ENCODE measurements around the gene ANKFN1.

The ANKFN1 gene

DNA sequence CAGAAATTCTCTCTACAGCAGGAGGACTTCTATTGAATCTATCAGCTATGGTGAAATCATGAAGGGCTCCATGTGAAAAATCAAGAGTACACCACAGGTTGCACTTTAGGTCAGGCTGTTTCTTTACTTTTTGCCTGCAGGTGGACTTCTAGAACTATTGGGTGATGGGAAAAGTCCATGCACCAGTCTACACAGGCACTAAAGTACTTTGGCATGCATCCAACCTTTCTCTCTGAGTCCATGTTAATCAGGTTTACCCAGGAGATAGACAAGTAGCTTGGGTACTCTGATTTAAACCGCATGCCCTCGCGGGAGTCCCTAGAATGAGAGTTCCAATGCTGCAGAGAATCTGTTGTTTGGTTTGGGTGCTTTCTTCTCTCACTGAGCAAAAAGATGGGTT, 9.1 kb upstream of the ANKFN1 start:
- no peaks in the 10 kb centered on the region for H3K9me3 ChIP-seq (ENCODE audit: control insufficient read depth, low read length)
- H3K36me3 ChIP-seq (ENCODE audit: control insufficient read depth, insufficient read depth, low read length): no peaks in the 10 kb centered on the region
- no peak overlapping the region for H3K4me3 ChIP-seq (ENCODE audit: insufficient read depth, low read depth, low read length, poor library complexity, severe bottlenecking)
- H3K27ac ChIP-seq (ENCODE audit: insufficient read depth, low read length, poor library complexity, severe bottlenecking): no peak overlapping the region
- H3K4me1 ChIP-seq (ENCODE audit: control insufficient read depth, insufficient read depth, low read length, poor library complexity, severe bottlenecking): no peaks in the 10 kb centered on the region
- no peaks in the 10 kb centered on the region for H3K27me3 ChIP-seq (replicated peaks; ENCODE audit: control insufficient read depth, insufficient read depth, low read length, poor library complexity, severe bottlenecking)
- no peak for DNase-seq

DNA sequence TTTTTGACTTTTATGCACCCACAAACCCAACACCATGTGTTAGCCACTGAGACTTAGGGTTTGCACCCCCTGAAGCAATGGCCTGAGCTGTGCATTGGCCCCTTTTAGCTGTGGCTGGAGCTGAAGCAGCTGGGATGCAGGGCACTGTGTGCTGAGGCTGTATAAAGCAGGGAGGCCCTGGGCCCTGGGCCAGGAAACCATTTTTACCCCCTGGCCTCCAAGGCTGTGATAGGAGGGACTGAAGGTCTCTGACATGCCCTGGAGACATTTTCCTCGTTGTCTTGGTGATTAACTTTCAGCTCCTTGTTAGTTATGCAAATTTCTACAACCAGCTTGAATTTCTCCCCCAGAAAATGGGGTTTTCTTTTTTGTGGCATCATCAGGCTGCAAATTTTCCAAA, 6.7 kb upstream of the ANKFN1 start:
- no peak for DNase-seq

DNA sequence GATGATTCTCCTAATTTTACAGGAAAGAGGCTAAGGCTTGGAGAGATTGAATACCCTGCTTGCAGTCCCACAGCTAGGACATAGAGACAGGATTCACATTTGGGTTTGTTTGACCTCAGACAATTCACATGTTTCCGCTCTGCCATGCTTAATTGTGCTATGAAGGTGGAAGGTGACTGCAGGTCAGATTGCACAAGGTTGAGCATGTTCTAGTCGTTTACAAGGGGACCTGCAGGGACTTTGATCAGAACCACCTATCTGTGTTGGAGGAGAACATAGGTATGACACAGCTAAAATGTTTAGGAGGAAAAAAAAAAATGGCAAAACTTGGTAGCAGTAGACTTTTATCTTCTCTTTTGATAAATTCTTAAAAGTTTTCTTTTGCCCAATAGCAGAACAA, 4.9 kb upstream of the ANKFN1 start:
- no peak for DNase-seq
- no peak overlapping the region for H3K27ac ChIP-seq (ENCODE audit: insufficient read depth, low read length, poor library complexity, severe bottlenecking)
- H3K9me3 ChIP-seq (ENCODE audit: control insufficient read depth, low read length): no peaks in the 10 kb centered on the region
- H3K4me1 ChIP-seq (ENCODE audit: control insufficient read depth, insufficient read depth, low read length, poor library complexity, severe bottlenecking): no peaks in the 10 kb centered on the region
- no peak overlapping the region for H3K4me3 ChIP-seq (ENCODE audit: insufficient read depth, low read depth, low read length, poor library complexity, severe bottlenecking)
- no peaks in the 10 kb centered on the region for H3K36me3 ChIP-seq (ENCODE audit: control insufficient read depth, insufficient read depth, low read length)
- H3K27me3 ChIP-seq (replicated peaks; ENCODE audit: control insufficient read depth, insufficient read depth, low read length, poor library complexity, severe bottlenecking): no peaks in the 10 kb centered on the region

More for the DNA sequence above, 6.7 kb upstream of the ANKFN1 start:
- H3K4me1 ChIP-seq (ENCODE audit: control insufficient read depth, insufficient read depth, low read length, poor library complexity, severe bottlenecking): no peaks in the 10 kb centered on the region
- no peaks in the 10 kb centered on the region for H3K36me3 ChIP-seq (ENCODE audit: control insufficient read depth, insufficient read depth, low read length)
- H3K27me3 ChIP-seq (replicated peaks; ENCODE audit: control insufficient read depth, insufficient read depth, low read length, poor library complexity, severe bottlenecking): no peaks in the 10 kb centered on the region
- no peak overlapping the region for H3K27ac ChIP-seq (ENCODE audit: insufficient read depth, low read length, poor library complexity, severe bottlenecking)
- H3K9me3 ChIP-seq (ENCODE audit: control insufficient read depth, low read length): no peaks in the 10 kb centered on the region
- no peak overlapping the region for H3K4me3 ChIP-seq (ENCODE audit: insufficient read depth, low read depth, low read length, poor library complexity, severe bottlenecking)

DNA sequence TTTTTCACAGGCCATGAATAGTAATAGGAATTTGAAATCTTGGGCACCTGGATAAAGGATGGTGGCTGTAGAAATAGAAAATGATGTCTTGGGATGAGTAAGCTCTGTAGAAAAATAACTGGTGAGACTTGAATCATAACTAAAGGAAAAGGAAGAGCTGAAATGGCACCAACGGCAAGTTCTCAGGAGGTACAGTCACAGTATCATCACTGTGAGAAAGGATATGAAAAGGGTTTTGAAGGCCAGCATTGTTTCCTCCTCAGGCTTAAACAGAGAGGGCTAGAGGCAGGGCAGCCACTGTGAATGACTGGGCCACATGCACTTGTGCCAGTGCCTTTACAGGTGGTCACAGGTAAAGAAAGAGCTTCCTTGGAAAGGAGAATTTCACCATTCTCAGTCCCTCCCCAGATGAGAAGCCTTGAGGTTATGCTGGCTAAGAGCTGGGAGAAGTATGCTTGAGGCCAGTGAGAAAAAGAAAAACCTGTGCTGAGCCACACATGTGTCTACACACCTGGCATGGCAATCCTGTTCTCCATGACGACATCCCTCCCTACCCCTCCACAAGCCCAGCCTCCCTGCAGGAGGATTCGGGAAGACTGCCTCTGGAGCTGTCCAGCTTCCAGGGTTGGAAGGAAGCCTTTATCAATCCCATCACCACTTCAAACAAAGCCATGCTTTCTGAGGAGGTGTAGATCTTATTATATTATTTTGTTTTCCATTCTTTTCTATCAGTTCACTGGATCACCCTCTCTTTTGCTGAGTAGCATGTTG, 3.8 kb upstream of the ANKFN1 start:
- Histone ChIP-seq H3K27me3 (replicated peaks; ENCODE audit: control insufficient read depth, insufficient read depth, low read length, poor library complexity, severe bottlenecking) (no peaks in the 10 kb centered on the region), H3K4me3 (ENCODE audit: insufficient read depth, low read depth, low read length, poor library complexity, severe bottlenecking) (no peak overlapping the region), H3K4me1 (ENCODE audit: control insufficient read depth, insufficient read depth, low read length, poor library complexity, severe bottlenecking) (no peaks in the 10 kb centered on the region), H3K36me3 (ENCODE audit: control insufficient read depth, insufficient read depth, low read length) (no peaks in the 10 kb centered on the region), H3K9me3 (ENCODE audit: control insufficient read depth, low read length) (no peaks in the 10 kb centered on the region), H3K27ac (ENCODE audit: insufficient read depth, low read length, poor library complexity, severe bottlenecking) (no peak overlapping the region)
- no peak for DNase-seq

DNA sequence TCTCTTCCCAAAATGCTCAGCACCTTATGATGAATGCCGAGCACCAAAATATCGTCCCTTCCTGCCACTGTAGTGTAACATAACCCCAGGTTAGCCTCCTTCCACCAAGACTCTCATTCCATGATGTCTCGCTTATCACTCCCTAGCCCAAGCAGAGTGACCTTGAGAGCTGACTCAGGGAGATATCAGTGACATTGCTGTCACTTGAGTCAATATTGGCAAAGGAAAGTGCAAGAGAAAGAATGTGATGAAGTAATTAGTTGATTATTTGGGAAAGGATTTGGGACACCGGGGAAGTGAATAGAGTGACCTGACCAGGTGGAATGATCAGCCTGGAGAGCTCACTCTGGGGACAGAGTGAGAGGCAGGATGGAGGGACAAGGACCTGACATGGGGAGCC, 2.6 kb upstream of the ANKFN1 start:
- DNase-seq: no peak
- Histone ChIP-seq H3K27ac (ENCODE audit: insufficient read depth, low read length, poor library complexity, severe bottlenecking) (no peak overlapping the region), H3K27me3 (replicated peaks; ENCODE audit: control insufficient read depth, insufficient read depth, low read length, poor library complexity, severe bottlenecking) (no peaks in the 10 kb centered on the region), H3K36me3 (ENCODE audit: control insufficient read depth, insufficient read depth, low read length) (no peaks in the 10 kb centered on the region), H3K4me1 (ENCODE audit: control insufficient read depth, insufficient read depth, low read length, poor library complexity, severe bottlenecking) (no peaks in the 10 kb centered on the region), H3K4me3 (ENCODE audit: insufficient read depth, low read depth, low read length, poor library complexity, severe bottlenecking) (no peak overlapping the region), H3K9me3 (ENCODE audit: control insufficient read depth, low read length) (no peaks in the 10 kb centered on the region)

DNA sequence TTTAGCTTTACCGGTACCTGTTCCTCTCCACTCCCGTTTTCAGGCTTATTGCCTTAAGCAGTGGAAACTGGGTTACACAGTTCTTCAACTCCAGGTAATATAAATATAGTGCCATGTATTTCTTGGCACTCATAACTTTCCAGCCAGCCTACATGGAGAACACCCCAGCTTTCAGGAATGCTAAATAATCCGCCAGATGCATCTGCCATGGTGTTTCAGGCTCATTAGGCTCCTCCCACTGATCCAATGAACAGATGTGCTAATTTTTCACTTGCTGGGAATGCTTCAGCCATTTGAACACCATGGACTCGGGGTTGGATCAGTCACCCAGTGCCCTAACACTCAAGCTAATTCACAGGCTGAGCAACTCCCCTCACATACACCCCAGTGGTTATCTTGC, 4.6 kb downstream of the ANKFN1 start:
- Histone ChIP-seq H3K9me3 (ENCODE audit: control insufficient read depth, low read length) (no peaks in the 10 kb centered on the region), H3K27ac (ENCODE audit: insufficient read depth, low read length, poor library complexity, severe bottlenecking) (no peak overlapping the region), H3K4me3 (ENCODE audit: insufficient read depth, low read depth, low read length, poor library complexity, severe bottlenecking) (no peak overlapping the region), H3K4me1 (ENCODE audit: control insufficient read depth, insufficient read depth, low read length, poor library complexity, severe bottlenecking) (no peaks in the 10 kb centered on the region), H3K36me3 (ENCODE audit: control insufficient read depth, insufficient read depth, low read length) (no peaks in the 10 kb centered on the region), H3K27me3 (replicated peaks; ENCODE audit: control insufficient read depth, insufficient read depth, low read length, poor library complexity, severe bottlenecking) (no peaks in the 10 kb centered on the region)
- DNase-seq: no peak

DNA sequence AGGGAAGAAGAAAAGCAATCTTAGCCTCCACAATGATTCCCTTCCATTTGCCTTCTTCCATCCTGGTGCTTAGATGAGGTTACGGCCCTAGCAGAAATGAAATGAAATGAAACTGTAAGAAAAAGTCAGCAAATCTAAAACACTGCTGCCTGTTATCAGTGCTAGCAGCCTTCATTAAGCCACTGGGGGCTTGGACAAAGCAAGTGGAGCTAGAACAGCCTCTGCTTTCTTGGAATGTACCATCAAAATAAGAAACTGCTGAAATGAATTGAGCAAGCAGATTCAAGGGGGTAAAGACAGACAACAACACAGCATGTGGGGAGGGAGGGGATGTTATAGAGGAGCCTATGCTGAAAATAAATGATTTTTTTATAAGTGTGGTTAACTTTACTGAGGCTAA, 5.1 kb downstream of the ANKFN1 start:
- Histone ChIP-seq H3K9me3 (ENCODE audit: control insufficient read depth, low read length) (no peaks in the 10 kb centered on the region), H3K4me3 (ENCODE audit: insufficient read depth, low read depth, low read length, poor library complexity, severe bottlenecking) (no peak overlapping the region), H3K36me3 (ENCODE audit: control insufficient read depth, insufficient read depth, low read length) (no peaks in the 10 kb centered on the region), H3K27ac (ENCODE audit: insufficient read depth, low read length, poor library complexity, severe bottlenecking) (no peak overlapping the region), H3K27me3 (replicated peaks; ENCODE audit: control insufficient read depth, insufficient read depth, low read length, poor library complexity, severe bottlenecking) (no peaks in the 10 kb centered on the region), H3K4me1 (ENCODE audit: control insufficient read depth, insufficient read depth, low read length, poor library complexity, severe bottlenecking) (no peaks in the 10 kb centered on the region)
- DNase-seq: no peak

DNA sequence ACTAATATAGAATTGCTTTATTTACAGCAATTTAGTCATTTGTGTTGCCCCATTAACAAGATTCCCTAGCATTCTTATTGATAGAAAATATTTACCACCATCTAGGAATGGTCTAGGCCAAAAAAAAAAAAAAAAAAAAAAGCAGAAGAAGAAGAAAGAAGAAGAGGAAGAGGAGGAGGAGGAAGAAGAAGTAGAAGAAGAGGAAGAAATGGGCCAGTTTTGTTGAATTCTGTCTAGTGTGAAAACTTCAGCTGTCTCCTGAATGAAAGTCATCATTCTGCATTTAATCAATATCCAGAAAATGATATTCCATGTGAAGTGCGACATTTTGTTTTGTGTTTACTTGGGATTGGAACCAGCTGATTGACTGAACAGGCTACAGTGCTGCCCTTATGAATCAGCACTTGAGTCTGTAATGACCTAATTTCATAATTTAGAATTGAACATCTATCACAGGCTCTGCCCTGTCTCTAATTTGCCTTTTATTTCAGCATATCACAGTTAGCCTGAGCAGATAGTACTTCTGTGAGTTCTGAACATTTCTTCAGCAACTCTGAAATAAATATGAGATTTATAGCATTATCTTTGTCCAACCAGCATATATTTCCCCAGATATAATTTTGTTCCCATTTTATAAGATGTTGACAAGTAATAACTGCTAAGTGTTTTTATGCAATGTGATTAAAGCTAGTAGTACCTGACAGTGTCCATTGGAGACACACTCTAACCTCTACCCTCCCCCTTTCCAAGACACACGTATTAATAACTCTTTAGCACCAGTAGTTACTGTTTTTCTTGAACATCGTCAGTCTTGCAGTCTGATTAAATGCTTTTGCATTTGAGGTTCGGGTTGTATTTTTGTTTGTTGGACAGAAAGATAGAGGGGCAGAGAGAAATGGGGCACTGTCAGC, 5.9 kb downstream of the ANKFN1 start:
- Histone ChIP-seq H3K27me3 (replicated peaks; ENCODE audit: control insufficient read depth, insufficient read depth, low read length, poor library complexity, severe bottlenecking) (no peaks in the 10 kb centered on the region), H3K4me1 (ENCODE audit: control insufficient read depth, insufficient read depth, low read length, poor library complexity, severe bottlenecking) (no peaks in the 10 kb centered on the region), H3K36me3 (ENCODE audit: control insufficient read depth, insufficient read depth, low read length) (no peaks in the 10 kb centered on the region), H3K4me3 (ENCODE audit: insufficient read depth, low read depth, low read length, poor library complexity, severe bottlenecking) (no peak overlapping the region), H3K27ac (ENCODE audit: insufficient read depth, low read length, poor library complexity, severe bottlenecking) (no peak overlapping the region), H3K9me3 (ENCODE audit: control insufficient read depth, low read length) (no peaks in the 10 kb centered on the region)
- no peak for DNase-seq

DNA sequence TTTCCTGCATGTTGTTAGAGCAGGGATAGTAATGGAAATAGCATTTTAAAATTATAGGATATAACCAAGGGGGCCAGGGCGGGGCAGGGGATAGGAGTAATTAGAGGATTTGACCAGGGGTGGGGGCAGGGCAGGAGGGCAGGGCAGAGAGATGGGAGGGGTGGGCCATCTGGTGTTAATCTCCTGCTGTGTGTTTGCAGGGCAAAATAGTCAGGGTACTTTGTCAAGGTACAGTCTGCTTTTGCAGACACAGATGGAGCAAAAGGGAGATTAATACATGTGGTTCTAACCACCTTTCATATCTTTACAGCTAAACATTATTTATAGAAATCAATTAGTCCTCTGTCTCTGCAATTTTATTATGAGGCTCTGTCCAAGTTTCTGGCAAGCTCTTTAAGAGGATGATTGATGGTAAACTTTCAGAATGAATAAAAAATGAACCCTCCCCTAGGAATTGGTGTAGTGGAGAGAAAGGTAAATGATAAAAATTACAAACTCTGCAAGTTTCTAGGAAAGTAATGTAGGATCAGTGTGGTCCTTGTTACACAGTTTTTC, 6.6 kb downstream of the ANKFN1 start:
- Histone ChIP-seq H3K4me3 (ENCODE audit: insufficient read depth, low read depth, low read length, poor library complexity, severe bottlenecking) (no peak overlapping the region), H3K9me3 (ENCODE audit: control insufficient read depth, low read length) (no peaks in the 10 kb centered on the region), H3K27me3 (replicated peaks; ENCODE audit: control insufficient read depth, insufficient read depth, low read length, poor library complexity, severe bottlenecking) (no peaks in the 10 kb centered on the region), H3K27ac (ENCODE audit: insufficient read depth, low read length, poor library complexity, severe bottlenecking) (no peak overlapping the region), H3K4me1 (ENCODE audit: control insufficient read depth, insufficient read depth, low read length, poor library complexity, severe bottlenecking) (no peaks in the 10 kb centered on the region), H3K36me3 (ENCODE audit: control insufficient read depth, insufficient read depth, low read length) (no peaks in the 10 kb centered on the region)
- DNase-seq: no peak

DNA sequence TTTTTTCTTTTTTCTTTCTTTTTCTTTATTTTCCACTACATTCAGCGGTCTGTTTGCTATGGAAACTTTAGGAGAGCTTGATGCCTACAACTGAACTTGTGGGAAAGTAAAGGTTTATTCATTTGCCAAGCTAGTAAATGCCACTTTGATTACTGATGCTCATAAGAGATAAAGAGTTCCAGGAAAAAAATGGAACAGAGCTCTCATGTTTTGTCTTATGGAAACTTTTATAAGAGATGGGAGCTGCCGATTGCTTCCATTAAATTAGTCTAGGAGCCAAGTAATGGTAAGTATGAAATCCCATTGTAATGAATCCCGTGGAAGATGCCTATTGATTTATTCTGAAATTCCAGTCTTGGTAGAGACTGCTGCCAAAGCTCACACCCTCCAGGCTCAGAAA, 7.1 kb downstream of the ANKFN1 start:
- no peaks in the 10 kb centered on the region for H3K4me1 ChIP-seq (ENCODE audit: control insufficient read depth, insufficient read depth, low read length, poor library complexity, severe bottlenecking)

More for the DNA sequence above, 7.1 kb downstream of the ANKFN1 start:
- no peak for DNase-seq
- H3K9me3 ChIP-seq (ENCODE audit: control insufficient read depth, low read length): no peaks in the 10 kb centered on the region
- no peak overlapping the region for H3K4me3 ChIP-seq (ENCODE audit: insufficient read depth, low read depth, low read length, poor library complexity, severe bottlenecking)
- H3K27ac ChIP-seq (ENCODE audit: insufficient read depth, low read length, poor library complexity, severe bottlenecking): no peak overlapping the region
- no peaks in the 10 kb centered on the region for H3K27me3 ChIP-seq (replicated peaks; ENCODE audit: control insufficient read depth, insufficient read depth, low read length, poor library complexity, severe bottlenecking)
- no peaks in the 10 kb centered on the region for H3K36me3 ChIP-seq (ENCODE audit: control insufficient read depth, insufficient read depth, low read length)

Data from effector memory CD4-positive, alpha-beta T cell (primary cell).